Hepatocyte (in vitro differentiated cells): ENCODE results near the gene CKS2.

ENCODE experiments used
- EZH2 ChIP-seq: fragments of 200-600 bp; sonication (generic); IDR thresholded peaks from 2 replicates; pipeline ENCODE4 v1.6.1; 2016; ENCODE audit warnings: antibody characterized with exemption, mild to moderate bottlenecking, borderline replicate concordance
- EZH2phosphoT487 ChIP-seq: fragments of 200-600 bp; sonication (generic); IDR thresholded peaks from one replicate; pipeline ENCODE4 v1.6.1; 2018; ENCODE audit warnings: antibody characterized with exemption, mild to moderate bottlenecking, low read depth, moderate library complexity; ENCODE audit not compliant: unreplicated experiment, severe bottlenecking
- TF ChIP-seq, protein P1 (sequence below): fragments of 200-600 bp; sonication (generic); IDR thresholded peaks from 2 replicates; pipeline ENCODE4 v1.5.1; 2016; ENCODE audit warnings: antibody characterized with exemption, mild to moderate bottlenecking; ENCODE audit not compliant: poor library complexity

DNA sequence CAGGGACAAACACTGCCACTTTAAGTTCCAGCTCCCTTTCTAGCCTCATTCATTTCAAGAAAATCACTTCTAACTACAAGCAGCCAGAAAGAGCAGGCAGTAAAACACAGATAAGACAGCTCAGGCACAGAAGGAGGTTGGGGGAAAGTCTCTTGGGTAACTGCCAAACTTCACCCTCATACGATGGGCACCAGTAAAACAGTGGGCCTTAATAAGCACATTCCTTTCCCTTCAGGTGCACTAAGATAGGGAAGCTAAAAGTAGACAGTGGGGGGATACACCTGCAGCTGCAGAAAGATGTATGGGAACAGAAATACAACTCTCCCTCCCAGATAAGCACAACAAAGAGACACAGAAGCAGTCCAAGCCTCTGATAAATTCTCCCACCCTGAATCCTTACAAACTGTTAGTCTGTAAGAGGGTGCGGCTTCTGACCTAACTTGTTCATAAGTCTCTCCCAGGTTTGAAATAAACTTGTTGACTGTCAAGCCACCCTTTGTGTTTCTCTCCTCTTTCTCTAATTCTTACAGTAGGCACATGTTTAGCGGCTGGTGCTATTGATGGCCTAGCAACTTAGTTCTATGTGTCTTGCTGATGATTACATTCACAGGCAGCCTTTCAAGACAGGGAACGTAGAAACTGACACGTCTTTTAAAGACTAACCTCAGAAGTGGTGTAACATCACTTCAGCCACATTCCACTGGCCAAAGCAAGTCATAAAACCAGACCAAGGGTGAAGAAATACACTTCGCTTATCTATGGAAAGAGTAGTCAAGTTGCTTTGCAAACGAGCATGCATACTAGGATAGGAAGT lies 6.8 kb upstream of the CKS2 start:
- TF ChIP-seq, protein P1, sequence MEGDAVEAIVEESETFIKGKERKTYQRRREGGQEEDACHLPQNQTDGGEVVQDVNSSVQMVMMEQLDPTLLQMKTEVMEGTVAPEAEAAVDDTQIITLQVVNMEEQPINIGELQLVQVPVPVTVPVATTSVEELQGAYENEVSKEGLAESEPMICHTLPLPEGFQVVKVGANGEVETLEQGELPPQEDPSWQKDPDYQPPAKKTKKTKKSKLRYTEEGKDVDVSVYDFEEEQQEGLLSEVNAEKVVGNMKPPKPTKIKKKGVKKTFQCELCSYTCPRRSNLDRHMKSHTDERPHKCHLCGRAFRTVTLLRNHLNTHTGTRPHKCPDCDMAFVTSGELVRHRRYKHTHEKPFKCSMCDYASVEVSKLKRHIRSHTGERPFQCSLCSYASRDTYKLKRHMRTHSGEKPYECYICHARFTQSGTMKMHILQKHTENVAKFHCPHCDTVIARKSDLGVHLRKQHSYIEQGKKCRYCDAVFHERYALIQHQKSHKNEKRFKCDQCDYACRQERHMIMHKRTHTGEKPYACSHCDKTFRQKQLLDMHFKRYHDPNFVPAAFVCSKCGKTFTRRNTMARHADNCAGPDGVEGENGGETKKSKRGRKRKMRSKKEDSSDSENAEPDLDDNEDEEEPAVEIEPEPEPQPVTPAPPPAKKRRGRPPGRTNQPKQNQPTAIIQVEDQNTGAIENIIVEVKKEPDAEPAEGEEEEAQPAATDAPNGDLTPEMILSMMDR: no peak
- TF ChIP-seq EZH2phosphoT487 (no peak), EZH2 (no peak)
